H9 (cell line): ENCODE results near the gene ARNT2. TPM values are rescaled to one million over a fixed set of nuclear protein-coding genes. Genes with fewer than 3 reads are reported as not detected.
A peak's percentile ranks its signal among the peaks of the same experiment; 100 is the strongest.

Experiments used
- DNase-seq: peaks from one replicate; pipeline ENCODE4 v3.0.0-alpha.2; 2017
- H2AFZ ChIP-seq: one replicate; pipeline ENCODE4 v1.6.1; 2013; ENCODE audit warnings: mild to moderate bottlenecking, low read length, control low read depth, moderate library complexity
- H2AK5ac ChIP-seq: 2 replicates; pipeline ENCODE4 v1.6.1; 2013; ENCODE audit warnings: low read length, control low read depth, mixed read lengths; ENCODE audit not compliant: insufficient read length
- H2BK120ac ChIP-seq: one replicate; pipeline ENCODE4 v1.6.1; 2013; ENCODE audit warnings: low read depth, mild to moderate bottlenecking, low read length, control low read depth, inconsistent platforms; ENCODE audit not compliant: poor library complexity, severe bottlenecking
- H2BK12ac ChIP-seq: 2 replicates; pipeline ENCODE4 v1.6.1; 2013; ENCODE audit warnings: low read length, control low read depth, mixed read lengths, low read depth; ENCODE audit not compliant: insufficient read length
- H2BK15ac ChIP-seq: 2 replicates; pipeline ENCODE4 v1.6.1; 2013; ENCODE audit warnings: low read depth, low read length, control low read depth
- H2BK20ac ChIP-seq: one replicate; pipeline ENCODE4 v1.6.1; 2013; ENCODE audit warnings: low read depth, mild to moderate bottlenecking, low read length, control low read depth, inconsistent platforms; ENCODE audit not compliant: poor library complexity, severe bottlenecking
- H2BK5ac ChIP-seq: 2 replicates; pipeline ENCODE4 v1.6.1; 2013; ENCODE audit warnings: low read length, control low read depth, mixed read lengths; ENCODE audit not compliant: insufficient read length
- H3K14ac ChIP-seq: 2 replicates; pipeline ENCODE4 v1.6.1; 2013; ENCODE audit warnings: low read length, control low read depth; ENCODE audit not compliant: insufficient read depth
- H3K18ac ChIP-seq: 2 replicates; pipeline ENCODE4 v1.6.1; 2013; ENCODE audit warnings: low read depth, mild to moderate bottlenecking, mixed read lengths, low read length, control low read depth; ENCODE audit not compliant: insufficient read length
- H3K23ac ChIP-seq: 2 replicates; pipeline ENCODE4 v1.6.1; 2013; ENCODE audit warnings: low read length, control low read depth, mixed read lengths, low read depth; ENCODE audit not compliant: insufficient read length
- H3K23me2 ChIP-seq: 2 replicates; pipeline ENCODE4 v1.6.1; 2013; ENCODE audit warnings: low read depth, mild to moderate bottlenecking, mixed read lengths, low read length, control low read depth; ENCODE audit not compliant: insufficient read length, poor library complexity, severe bottlenecking
- H3K27ac ChIP-seq: 2 replicates; pipeline ENCODE4 v1.5.1; 2013; ENCODE audit warnings: low read length, control low read depth, mixed read lengths, low read depth; ENCODE audit not compliant: insufficient read length
- H3K27me3 ChIP-seq: 2 replicates; pipeline ENCODE4 v1.6.1; 2013; ENCODE audit warnings: low read length, control low read depth, inconsistent platforms; ENCODE audit not compliant: insufficient read depth
- H3K4ac ChIP-seq: 2 replicates; pipeline ENCODE4 v1.6.1; 2013; ENCODE audit warnings: low read depth, mild to moderate bottlenecking, control low read depth, inconsistent platforms, low read length, moderate library complexity
- H3K4me1 ChIP-seq: 2 replicates; pipeline ENCODE4 v1.6.1; 2013; ENCODE audit warnings: low read length, control low read depth, inconsistent platforms; ENCODE audit not compliant: insufficient read depth
- H3K4me2 ChIP-seq: 2 replicates; pipeline ENCODE4 v1.6.1; 2013; ENCODE audit warnings: low read length, control low read depth, mixed read lengths; ENCODE audit not compliant: insufficient read length, insufficient read depth
- H3K56ac ChIP-seq: 2 replicates; pipeline ENCODE4 v1.6.1; 2013; ENCODE audit warnings: low read depth, mild to moderate bottlenecking, mixed read lengths, low read length, control low read depth; ENCODE audit not compliant: insufficient read length
- H3K79me1 ChIP-seq: 2 replicates; pipeline ENCODE4 v1.6.1; 2013; ENCODE audit warnings: low read depth, mild to moderate bottlenecking, moderate library complexity, low read length, control low read depth, inconsistent platforms; ENCODE audit not compliant: insufficient read depth, poor library complexity, severe bottlenecking
- H3K79me2 ChIP-seq: 2 replicates; pipeline ENCODE4 v1.6.1; 2013; ENCODE audit warnings: low read length, control low read depth, inconsistent platforms; ENCODE audit not compliant: insufficient read depth
- H3K9ac ChIP-seq: 2 replicates; pipeline ENCODE4 v1.6.1; 2013; ENCODE audit warnings: low read length, control low read depth, mixed read lengths; ENCODE audit not compliant: insufficient read length; ENCODE audit errors: extremely low read depth
- H3K9me3 ChIP-seq: one replicate; pipeline ENCODE4 v1.6.1; 2013; ENCODE audit warnings: low read depth, low read length, inconsistent platforms; ENCODE audit not compliant: control insufficient read depth
- H3T11ph ChIP-seq: one replicate; pipeline ENCODE4 v1.6.1; 2013; ENCODE audit warnings: mild to moderate bottlenecking, low read length, control low read depth, inconsistent platforms
- H4K20me1 ChIP-seq: one replicate; pipeline ENCODE4 v1.6.1; 2013; ENCODE audit not compliant: control insufficient read depth, insufficient read length, insufficient read depth
- H4K5ac ChIP-seq: 2 replicates; pipeline ENCODE4 v1.6.1; 2013; ENCODE audit warnings: low read depth, mild to moderate bottlenecking, mixed read lengths, low read length, control low read depth; ENCODE audit not compliant: insufficient read length
- H4K8ac ChIP-seq: replicated peaks from 2 replicates; pipeline ENCODE4 v1.6.1; 2013; ENCODE audit warnings: low read length, control low read depth, mixed read lengths, low read depth; ENCODE audit not compliant: insufficient read length
- H4K91ac ChIP-seq: 2 replicates; pipeline ENCODE4 v1.6.1; 2013; ENCODE audit warnings: low read depth, mild to moderate bottlenecking, moderate library complexity, mixed read lengths, low read length, control low read depth; ENCODE audit not compliant: insufficient read length
- H3K27ac Mint-ChIP-seq, 3 experiments: 2 replicates in 2 of 3; 3 replicates in 1 of 3; pipeline ENCODE4 v1.8.0; 2020 to 2021; ENCODE audit warnings: mixed read lengths in 3 of 3, mild to moderate bottlenecking in 1 of 3, moderate library complexity in 1 of 3
- H3K27me3 Mint-ChIP-seq: 2 replicates; pipeline ENCODE4 v1.8.0; 2021; ENCODE audit warnings: low read depth, mild to moderate bottlenecking, moderate library complexity, mixed read lengths
- H3K36me3 Mint-ChIP-seq, 3 experiments: 2 replicates in 2 of 3; 3 replicates in 1 of 3; pipeline ENCODE4 v1.8.0; 2020 to 2021; ENCODE audit warnings: low read depth in 3 of 3, mixed read lengths in 3 of 3; ENCODE audit not compliant: insufficient read depth in 1 of 3
- H3K4me1 Mint-ChIP-seq, 2 experiments: 2 replicates each; pipeline ENCODE4 v1.8.0; 2020; ENCODE audit warnings: mixed read lengths in 2 of 2
- H3K4me3 Mint-ChIP-seq, 2 experiments: 2 replicates in 1 of 2; 3 replicates in 1 of 2; pipeline ENCODE4 v1.8.0; 2020 to 2021; ENCODE audit warnings: mild to moderate bottlenecking in 2 of 2, mixed read lengths in 2 of 2, moderate library complexity in 1 of 2
- H3K9me3 Mint-ChIP-seq, 2 experiments: 2 replicates in 1 of 2; 3 replicates in 1 of 2; pipeline ENCODE4 v1.8.0; 2020; ENCODE audit warnings: mild to moderate bottlenecking in 2 of 2, mixed read lengths in 2 of 2, moderate library complexity in 1 of 2
- CTCF ChIP-seq: fragments of 200-600 bp; sonication (generic); conservative IDR thresholded peaks from 3 replicates; pipeline ENCODE4 v1.8.0; 2021; ENCODE audit warnings: antibody characterized with exemption, mild to moderate bottlenecking
- WGBS: extraction: QIAGEN DNeasy Blood & Tissue Kit; methylation state at CpG from one replicate; pipeline ENCODE4 v1.1.7; 2013; ENCODE audit warnings: missing lambda C conversion rate, low lambda C conversion rate, mixed read lengths; ENCODE audit not compliant: insufficient read length; ENCODE audit errors: extremely low coverage; 5-methylcytosine and 5-hydroxymethylcytosine counted together
- total RNA-seq: library from RNA; stranded (reverse); gene quantifications from 2 replicates; pipeline ENCODE4 v1.2.1, GENCODE V29; 2021

The ARNT2 gene
- total RNA-seq, 1 experiment from 2014 or later: 10.5 TPM

- peak; percentile 17 for DNase-seq
- Histone ChIP-seq H2AK5ac (no peak overlapping the region), H3T11ph (no peak overlapping the region), H4K8ac (no peak overlapping the region), H2BK120ac (no peak overlapping the region), H2BK12ac (no peak overlapping the region), H3K4me2 (no peak overlapping the region), H2BK5ac (no peak overlapping the region), H3K56ac (no peak overlapping the region), H2BK20ac (no peak overlapping the region), H4K5ac (no peak overlapping the region), H3K27me3 (no peaks in the 10 kb centered on the region), H4K20me1 (no peaks in the 10 kb centered on the region), H3K4me1 (peaks cover 3% of the 10 kb centered on the region; the same call in 1 of the 2 replicates), H3K79me1 (no peaks in the 10 kb centered on the region), H2BK15ac (no peak overlapping the region), H3K23ac (no peak overlapping the region), H3K23me2 (no peaks in the 10 kb centered on the region), H3K18ac (no peak overlapping the region), H3K27ac (no peak overlapping the region), H4K91ac (no peak overlapping the region), H2AFZ (no peak overlapping the region), H3K9me3 (no peaks in the 10 kb centered on the region), H3K79me2 (no peaks in the 10 kb centered on the region), H3K14ac (no peak overlapping the region), H3K9ac (no peak overlapping the region), H3K4ac (no peak overlapping the region)
- H3K4me1 Mint-ChIP-seq: peaks cover 24 to 30% of the 10 kb centered on the region in 2 experiments
- peaks cover 0 to 6% (median 2%) of the 10 kb centered on the region in 3 experiments; a peak in 3 of 7 replicates for H3K36me3 Mint-ChIP-seq
- no peak for TF ChIP-seq CTCF
- H3K4me3 Mint-ChIP-seq: no peak overlapping the region
- WGBS: no CpG with 5 or more reads among the region's 20 CpGs
- peak overlapping the region in 1 of 3 experiments; percentile 20; a peak in 2 of 7 replicates for H3K27ac Mint-ChIP-seq
- H3K9me3 Mint-ChIP-seq: no peaks in the 10 kb centered on the region
- H3K27me3 Mint-ChIP-seq: no peaks in the 10 kb centered on the region
Observed at GRCh38 chr15:80568876-80569605, 164.9 kb downstream of the ARNT2 start.
